OCI-LY7 (cell line): ENCODE results near the gene ROBO1. TPM values are rescaled to one million over a fixed set of nuclear protein-coding genes. Genes with fewer than 3 reads are reported as not detected.

Experiments used
- BruUV-seq: library from RNA; stranded (reverse); fragments of 400-500 nt; replicated peaks from 2 replicates; lab custom pipeline; 2021; lab: Mats Ljungman, UMichigan
- CTCF ChIA-PET: fragments of 300-600 bp; sonication (Branson Sonifier 250); formaldehyde crosslinking; loops from one replicate; lab custom pipeline; 2022; ENCODE audit warnings: antibody characterized with exemption; ENCODE audit not compliant: unreplicated experiment; lab: Charles Lee
- POLR2A ChIA-PET: fragments of 300-600 bp; sonication (Branson Sonifier 250); formaldehyde crosslinking; loops from one replicate; lab custom pipeline; 2022; ENCODE audit warnings: antibody characterized with exemption; lab: Charles Lee
- DNase-seq: peaks from one replicate; pipeline ENCODE4 v3.0.0-alpha.2; 2015; ENCODE audit warnings: low spot score
- H2AFZ ChIP-seq: fragments of 200-600 bp; sonication (generic), shearing (Covaris generic); 2 replicates; pipeline ENCODE4 v1.6.1; 2014; ENCODE audit warnings: mild to moderate bottlenecking, antibody characterized with exemption, low read length, moderate library complexity
- H3K27ac ChIP-seq: fragments of 200-600 bp; sonication (generic); 2 replicates; pipeline ENCODE4 v1.5.1; 2014; ENCODE audit warnings: mixed run types, low read depth, mild to moderate bottlenecking, moderate library complexity, low read length, inconsistent platforms; ENCODE audit not compliant: poor library complexity, severe bottlenecking
- H3K36me3 ChIP-seq: fragments of 200-600 bp; sonication (generic); 2 replicates; pipeline ENCODE4 v1.6.1; 2014; ENCODE audit warnings: mild to moderate bottlenecking, antibody characterized with exemption, low read length, moderate library complexity, mixed read lengths; ENCODE audit not compliant: insufficient read depth
- H3K4me1 ChIP-seq: fragments of 200-600 bp; sonication (generic); 2 replicates; pipeline ENCODE4 v1.5.1; 2014; ENCODE audit warnings: mild to moderate bottlenecking, low read length; ENCODE audit not compliant: insufficient read depth, poor library complexity, severe bottlenecking
- H3K4me2 ChIP-seq: fragments of 200-600 bp; sonication (generic); 2 replicates; pipeline ENCODE4 v1.6.1; 2014; ENCODE audit warnings: mild to moderate bottlenecking, low read length
- H3K4me3 ChIP-seq: fragments of 200-600 bp; sonication (generic); 2 replicates; pipeline ENCODE4 v1.5.1; 2014; ENCODE audit warnings: mild to moderate bottlenecking, low read depth, low read length; ENCODE audit not compliant: poor library complexity, severe bottlenecking
- H3K79me2 ChIP-seq: fragments of 200-600 bp; sonication (generic); 2 replicates; pipeline ENCODE4 v1.6.1; 2016; ENCODE audit warnings: low read depth, mild to moderate bottlenecking, low read length, moderate library complexity, mixed read lengths; ENCODE audit not compliant: insufficient read depth
- H3K9me2 ChIP-seq: fragments of 200-600 bp; sonication (generic); 2 replicates; pipeline ENCODE4 v1.6.1; 2016; ENCODE audit warnings: mild to moderate bottlenecking, low read length, mixed read lengths; ENCODE audit not compliant: insufficient read depth
- H3K9me3 ChIP-seq: fragments of 200-600 bp; sonication (generic); 2 replicates; pipeline ENCODE4 v1.6.1; 2014; ENCODE audit warnings: mild to moderate bottlenecking, mixed run types, low read length, mixed read lengths
- H4K20me1 ChIP-seq: fragments of 200-600 bp; sonication (generic); 2 replicates; pipeline ENCODE4 v1.6.1; 2014; ENCODE audit warnings: mild to moderate bottlenecking, antibody characterized with exemption, low read length, moderate library complexity, mixed read lengths; ENCODE audit not compliant: insufficient read depth
- CTCF ChIP-seq: fragments of 200-600 bp; sonication (generic); conservative IDR thresholded peaks from 2 replicates; pipeline ENCODE4 v1.5.1; 2014; ENCODE audit warnings: mild to moderate bottlenecking, antibody characterized with exemption, low read length, moderate library complexity, mixed read lengths
- EZH2phosphoT487 ChIP-seq: fragments of 200-600 bp; sonication (generic); IDR thresholded peaks from 2 replicates; pipeline ENCODE4 v1.6.1; 2018; ENCODE audit warnings: low read depth, borderline replicate concordance, mild to moderate bottlenecking, mixed run types, antibody characterized with exemption, low read length, moderate library complexity, mixed read lengths
- intact Hi-C: fragments of 100-400 bp; cut with micrococcal nuclease; formaldehyde crosslinking; loops from one replicate; pipeline ENCODE4 v1.10.0; 2022; ENCODE audit not compliant: unreplicated experiment
- total RNA-seq, 2 experiments: library from RNA; depleted of rRNA in 1 of 2; stranded (reverse); fragments of >200 nt in 1 of 2; shearing (Covaris generic) in 1 of 2; gene quantifications; 2 replicates each; pipeline ENCODE4 v1.2.3, GENCODE V29; 2014 to 2022

Gene ROBO1
- total RNA-seq, 2 experiments from 2014 or later: not detected

GRCh38 chr3:79480746-79481145 is 287.1 kb downstream of the ROBO1 start:
- no TSS peak for BruUV-seq
- ChIA-PET CTCF (no interaction called here), POLR2A (interaction anchor here (1.0 kb wide), 1 partner anchor 8 kb away, joined by 3 read pairs; no protein-coding TSS in a partner anchor)
- intact Hi-C loops: no loop called here
- H3K79me2 ChIP-seq: no peaks in the 10 kb centered on the region
- no peak overlapping the region for H3K4me3 ChIP-seq
- no peak overlapping the region for H3K4me2 ChIP-seq
- no peaks in the 10 kb centered on the region for H3K9me2 ChIP-seq
- TF ChIP-seq EZH2phosphoT487: no peak
- TF ChIP-seq CTCF: no peak
- H2AFZ ChIP-seq: no peak overlapping the region
- no peaks in the 10 kb centered on the region for H3K9me3 ChIP-seq
- H3K4me1 ChIP-seq: no peaks in the 10 kb centered on the region
- no peaks in the 10 kb centered on the region for H3K36me3 ChIP-seq
- no peak for DNase-seq
- H3K27ac ChIP-seq: no peak overlapping the region
- H4K20me1 ChIP-seq: no peaks in the 10 kb centered on the region

- Histone ChIP-seq H3K4me1 (no peaks in the 10 kb centered on the region), H3K4me2 (no peak overlapping the region), H3K4me3 (no peak overlapping the region), H4K20me1 (no peaks in the 10 kb centered on the region), H3K79me2 (no peaks in the 10 kb centered on the region), H3K27ac (no peak overlapping the region), H3K9me2 (no peaks in the 10 kb centered on the region), H3K36me3 (no peaks in the 10 kb centered on the region), H2AFZ (no peak overlapping the region), H3K9me3 (no peaks in the 10 kb centered on the region)
- no peak for TF ChIP-seq EZH2phosphoT487
- no peak for TF ChIP-seq CTCF
- no TSS peak for BruUV-seq
- CTCF ChIA-PET: no interaction called here
- intact Hi-C loops: no loop called here
- DNase-seq: no peak
- POLR2A ChIA-PET: interaction anchor here (0.5 to 1.2 kb wide), 2 partner anchors 14 to 31 kb away, joined by 3 to 4 read pairs; no protein-coding TSS in a partner anchor
These were observed 289.2 kb downstream of the ROBO1 start for GRCh38 chr3:79478620-79479019.

- Histone ChIP-seq H3K4me2 (no peak overlapping the region), H3K9me3 (no peaks in the 10 kb centered on the region), H2AFZ (no peak overlapping the region), H3K36me3 (no peaks in the 10 kb centered on the region), H4K20me1 (no peaks in the 10 kb centered on the region), H3K9me2 (no peaks in the 10 kb centered on the region), H3K4me3 (no peak overlapping the region), H3K27ac (no peak overlapping the region), H3K79me2 (no peaks in the 10 kb centered on the region), H3K4me1 (no peaks in the 10 kb centered on the region)
- TF ChIP-seq CTCF (no peak), EZH2phosphoT487 (no peak)
- intact Hi-C loops: no loop called here
- ChIA-PET POLR2A (no interaction called here), CTCF (no interaction called here)
- BruUV-seq: no TSS peak
- no peak for DNase-seq
These were observed 290.6 kb downstream of the ROBO1 start for GRCh38 chr3:79477242-79477641.
